RCC 7860 (cell line): Measurements from ENCODE around the gene CMIP.

Experiments used
- DNase-seq: peaks from one replicate; pipeline ENCODE4 v3.0.0-alpha.2; 2015; ENCODE audit warnings: low spot score
- FAIRE-seq: peaks from 2 replicates; lab custom pipeline; 2012; peaks lifted over from hg19 to GRCh38; lab: Jason Lieb, UNC

Gene CMIP

GRCh38 chr16:81445966-81446906, 1.6 kb downstream of the CMIP start:
- DNase-seq, result peak; percentile 54
- no peak for FAIRE-seq

GRCh38 chr16:81446907-81447268, 2.3 kb downstream of the CMIP start:
- DNase-seq (no peak), FAIRE-seq (no peak)

- FAIRE-seq, result no peak
- peak; percentile 30 for DNase-seq
Measured at GRCh38 chr16:81447383-81448101, 2.9 kb downstream of the CMIP start.

- peak; percentile 44 for FAIRE-seq
- DNase-seq, result peak; percentile 54
Measured at GRCh38 chr16:81448154-81449131, 3.8 kb downstream of the CMIP start.

GRCh38 chr16:81449241-81449640, 4.6 kb downstream of the CMIP start:
- DNase-seq, result no peak
- FAIRE-seq, result no peak

DNA sequence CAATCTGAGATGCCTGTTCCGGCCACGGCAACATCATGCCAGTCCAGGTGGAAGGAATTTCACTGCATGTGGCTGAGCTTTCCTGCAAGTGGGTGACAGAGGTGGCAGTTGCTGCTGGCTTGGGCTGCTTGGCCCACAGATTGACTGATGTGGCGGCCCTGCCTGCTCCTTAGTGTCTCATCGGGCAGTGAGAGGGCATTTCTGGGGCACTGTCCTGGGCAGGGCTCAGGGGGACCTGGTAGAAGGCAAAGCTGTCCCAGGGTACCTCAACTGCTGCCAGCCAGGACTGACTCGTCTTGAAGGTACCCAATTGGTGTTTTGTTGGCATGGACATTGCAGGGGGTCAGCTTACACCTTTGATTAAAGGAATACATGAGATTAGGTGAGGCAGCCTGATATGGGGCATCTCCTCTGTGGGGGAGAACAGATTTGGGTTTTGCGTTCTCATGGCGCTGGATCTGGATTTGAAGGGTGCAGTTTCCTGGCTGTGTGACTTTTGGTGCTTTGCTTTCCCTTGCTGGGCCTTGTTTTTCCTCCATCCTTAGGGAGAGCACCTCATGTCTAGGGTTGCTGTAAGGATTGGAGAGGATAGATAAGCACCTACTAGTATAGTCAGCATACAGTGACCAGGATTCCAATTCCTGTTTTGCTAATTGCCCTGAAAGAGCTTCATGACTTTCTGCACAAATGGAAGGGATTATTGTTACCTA, 5.4 kb downstream of the CMIP start:
- FAIRE-seq (no peak), DNase-seq (no peak)

- FAIRE-seq (no peak), DNase-seq (no peak)
Measured at GRCh38 chr16:81450783-81451491, 6.3 kb downstream of the CMIP start.

DNA sequence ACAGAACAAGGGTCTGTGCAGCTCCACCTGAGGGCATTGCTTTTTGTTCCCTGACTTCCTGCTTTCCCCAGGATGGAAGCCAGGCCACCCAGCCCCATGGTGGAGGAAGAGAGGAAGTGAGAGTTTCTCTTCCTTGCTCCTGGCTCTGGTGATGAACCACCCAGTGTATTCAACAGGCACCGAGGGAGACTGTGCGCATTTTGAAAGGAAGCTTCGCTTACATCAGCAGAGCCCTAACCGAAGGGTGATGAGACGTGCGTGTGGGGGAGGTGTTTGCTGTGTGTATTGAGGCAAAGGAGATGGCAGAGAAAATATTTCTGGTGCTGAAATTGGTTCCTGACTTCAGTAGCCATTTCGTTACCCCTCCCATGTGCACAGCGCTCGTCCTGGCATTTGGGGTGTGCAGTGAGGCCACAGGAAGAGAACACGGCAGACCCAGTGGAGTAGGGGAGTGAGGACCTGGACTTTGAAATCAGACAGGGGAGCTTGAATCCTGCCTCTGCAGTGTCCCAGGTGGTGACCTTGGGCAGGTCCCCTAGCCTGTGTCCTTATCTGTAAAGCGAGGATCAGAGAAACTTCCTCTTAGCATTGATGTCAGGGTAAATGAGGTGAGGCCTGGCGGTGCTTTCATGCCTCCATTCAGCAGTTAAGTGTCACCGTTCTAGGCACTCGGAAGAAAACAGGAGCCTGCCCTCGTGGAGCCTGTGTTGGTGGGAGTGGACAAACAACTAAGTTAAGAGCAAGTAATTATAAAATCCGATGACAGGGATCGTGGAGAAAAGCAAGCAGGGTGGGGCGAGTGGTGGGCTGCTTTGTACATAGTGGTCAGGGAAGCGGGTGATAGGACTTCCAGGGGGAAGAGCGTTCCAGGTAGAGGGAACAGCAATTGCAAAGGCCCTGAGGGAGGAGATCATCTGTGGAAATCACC, 7.4 kb downstream of the CMIP start:
- DNase-seq (no peak), FAIRE-seq (no peak)

- FAIRE-seq, result no peak
Measured at GRCh38 chr16:81453091-81453728, 8.6 kb downstream of the CMIP start.

DNA sequence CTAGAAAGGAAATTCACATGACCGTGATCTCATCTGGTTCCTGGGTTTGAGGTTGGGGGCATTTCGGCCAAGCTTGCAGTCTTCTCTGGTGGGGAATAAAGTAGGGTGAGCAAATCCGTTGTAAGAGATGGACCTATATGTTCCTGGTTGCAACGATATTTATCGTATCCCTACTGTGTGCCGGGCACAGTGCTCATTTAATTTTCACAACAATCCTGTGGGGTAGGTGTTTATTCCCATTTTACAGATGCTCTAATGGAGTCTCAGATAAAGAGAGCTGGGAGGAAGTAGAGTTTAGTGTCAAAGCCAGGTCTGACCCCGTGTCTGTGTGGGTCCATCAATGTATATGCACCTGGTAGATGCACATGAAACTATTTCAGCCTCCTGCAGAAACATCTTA, 9.4 kb downstream of the CMIP start:
- DNase-seq, result no peak
- FAIRE-seq, result no peak

More at GRCh38 chr16:81453091-81453728, 8.6 kb downstream of the CMIP start:
- no peak for DNase-seq

DNA sequence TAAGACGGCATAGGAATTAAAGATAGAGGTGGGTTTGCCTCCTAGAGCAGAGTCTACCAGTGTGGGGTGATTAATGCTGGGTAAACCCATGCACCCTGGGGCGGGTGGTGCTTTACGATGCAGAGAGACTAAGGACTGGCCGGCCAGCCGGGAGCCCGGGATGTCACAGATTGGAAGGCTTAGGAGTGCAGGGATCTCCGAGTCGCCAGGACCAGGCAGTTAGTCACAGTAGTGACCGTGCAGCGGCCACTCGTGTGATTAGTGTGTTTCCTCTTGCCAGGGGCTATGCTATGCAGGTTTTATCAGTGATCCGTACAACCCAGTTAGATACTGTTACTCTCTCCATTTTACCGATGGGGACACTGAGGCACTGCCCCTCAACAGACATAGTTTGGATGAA, 10.4 kb downstream of the CMIP start:
- FAIRE-seq, result no peak

GRCh38 chr16:81455720-81456494, 11.3 kb downstream of the CMIP start:
- FAIRE-seq (no peak), DNase-seq (no peak)

More for the DNA sequence above, 10.4 kb downstream of the CMIP start:
- DNase-seq, result no peak

DNA sequence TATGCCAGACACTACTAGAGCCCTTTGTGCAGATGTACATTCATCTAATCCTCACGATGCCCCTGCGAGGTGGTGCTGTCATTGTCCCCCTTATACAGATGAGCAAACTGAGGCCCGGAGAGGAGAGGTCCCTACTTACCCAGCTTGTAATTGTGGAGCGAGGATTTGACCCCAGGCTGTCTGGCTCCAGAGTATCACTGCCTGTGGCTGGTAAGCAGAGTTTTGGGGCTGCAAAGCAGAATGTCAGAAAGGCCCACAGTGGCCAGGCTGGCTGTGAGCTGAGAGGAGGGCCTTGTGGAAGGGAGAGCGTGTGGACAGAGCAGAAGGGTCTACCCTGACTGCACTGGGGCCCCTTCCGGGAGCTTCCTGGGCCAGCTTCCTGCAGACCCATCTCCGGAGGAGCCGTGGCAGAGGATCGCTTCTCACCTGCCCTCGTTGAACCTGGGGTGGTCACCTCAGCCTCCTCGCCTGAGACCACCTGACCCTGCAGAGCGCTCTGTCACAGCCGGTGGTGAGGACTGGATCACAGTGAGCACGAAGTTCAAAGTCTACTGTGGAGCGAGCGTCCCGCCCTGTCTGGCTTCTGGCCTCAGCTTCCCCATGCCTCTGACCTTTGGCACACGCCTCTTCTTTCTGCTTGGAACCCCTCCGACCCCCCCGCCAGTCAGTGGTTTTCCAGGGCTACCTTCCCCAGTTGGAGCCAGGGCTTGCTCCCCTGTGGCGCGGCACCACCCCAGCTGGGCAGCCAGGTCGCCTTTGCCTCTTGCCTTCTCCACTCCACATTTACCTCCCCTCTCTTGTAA, 12.1 kb downstream of the CMIP start:
- FAIRE-seq, result no peak
- no peak for DNase-seq

- FAIRE-seq, result no peak
- peak; percentile 69 for DNase-seq
Measured at GRCh38 chr16:81457326-81458133, 12.9 kb downstream of the CMIP start.

GRCh38 chr16:81458149-81458669, 13.6 kb downstream of the CMIP start:
- no peak for FAIRE-seq
- no peak for DNase-seq
